GM18951 (cell line): Measurements from ENCODE around the gene TBC1D22A.

Experiments used
- POLR2A ChIP-seq: IDR thresholded peaks from 4 replicates; pipeline ENCODE4 v1.6.1; 2011; ENCODE audit warnings: mild to moderate bottlenecking; ENCODE audit not compliant: insufficient read length, insufficient read depth; ENCODE audit errors: extremely low read depth
- in situ Hi-C: fragments of 300-500 bp; cut with MboI; formaldehyde crosslinking; loops from one replicate; pipeline ENCODE4 v1.12.0; 2022; ENCODE audit warnings: low sequenced_read_pairs, mixed read lengths, inconsistent platforms; ENCODE audit not compliant: unreplicated experiment

TBC1D22A gene

GRCh38 chr22:46762238-46763050 is at the start of gene TBC1D22A:
Gene TBC1D22A, plus strand, starts transcription at chr22:46762650. Its CDS starts 137 bp downstream, at chr22:46762787.
- in situ Hi-C loops = no loop called here
- TF ChIP-seq POLR2A = peak; percentile 98

GRCh38 chr22:46714550-46714949 is 47.9 kb upstream of the TBC1D22A start:
- in situ Hi-C loops = no loop called here
- TF ChIP-seq POLR2A = no peak

GRCh38 chr22:46719921-46720320 is 42.5 kb upstream of the TBC1D22A start:
- in situ Hi-C loops = no loop called here
- TF ChIP-seq POLR2A = no peak

- in situ Hi-C loops = no loop called here
- TF ChIP-seq POLR2A = no peak
Measured at GRCh38 chr22:46721501-46722085, 40.9 kb upstream of the TBC1D22A start.

- in situ Hi-C loops = no loop called here
- no peak for TF ChIP-seq POLR2A
Measured at GRCh38 chr22:46723882-46724281, 38.6 kb upstream of the TBC1D22A start.

- TF ChIP-seq POLR2A = no peak
- in situ Hi-C loops = no loop called here
Measured at GRCh38 chr22:46725096-46725495, 37.4 kb upstream of the TBC1D22A start.

GRCh38 chr22:46726066-46726985 is 36.1 kb upstream of the TBC1D22A start:
- in situ Hi-C loops = no loop called here
- no peak for TF ChIP-seq POLR2A

GRCh38 chr22:46726986-46727317 is 35.5 kb upstream of the TBC1D22A start:
- no peak for TF ChIP-seq POLR2A
- in situ Hi-C loops = no loop called here

GRCh38 chr22:46727813-46728364 is 34.6 kb upstream of the TBC1D22A start:
- in situ Hi-C loops = no loop called here
- no peak for TF ChIP-seq POLR2A

- no peak for TF ChIP-seq POLR2A
- in situ Hi-C loops = no loop called here
Measured at GRCh38 chr22:46728470-46728869, 34.0 kb upstream of the TBC1D22A start.

- in situ Hi-C loops = no loop called here
- no peak for TF ChIP-seq POLR2A
Measured at GRCh38 chr22:46730568-46731245, 31.7 kb upstream of the TBC1D22A start.

- in situ Hi-C loops = no loop called here
- no peak for TF ChIP-seq POLR2A
Measured at GRCh38 chr22:46731246-46732040, 31.0 kb upstream of the TBC1D22A start.
